Spleen (tissue), 11 donors: Measurements from ENCODE around the gene FBRS. TPM values are rescaled to one million over a fixed set of nuclear protein-coding genes. Genes with fewer than 3 reads are reported as not detected.

Source experiments
- DNase-seq: peaks from one replicate; pipeline ENCODE4 v3.0.0-alpha.2; 2020
- H3K27ac ChIP-seq, 8 donors: fragments of 200-600 bp; sonication (generic) in 7 of 8; 1 replicate in 4 of 8; 2 replicates in 4 of 8; pipeline versions ENCODE4 v1.5.0 to v1.8.0; 2016 to 2021; ENCODE audit warnings: inconsistent platforms in 4 of 8, mild to moderate bottlenecking in 4 of 8, moderate library complexity in 1 of 8
- H3K27me3 ChIP-seq, 7 donors: fragments of 200-600 bp; sonication (generic) in 6 of 7; replicated peaks in 1 of 7; 1 replicate in 4 of 7; 2 replicates in 3 of 7; pipeline versions ENCODE4 v1.5.0 to v1.8.0; 2016 to 2021; ENCODE audit warnings: inconsistent platforms in 3 of 7, mild to moderate bottlenecking in 1 of 7
- H3K36me3 ChIP-seq, 6 donors: fragments of 200-600 bp; sonication (generic) in 5 of 6; 1 replicate in 4 of 6; 2 replicates in 2 of 6; pipeline versions ENCODE4 v1.5.0 to v1.8.0; 2016 to 2021; ENCODE audit warnings: inconsistent platforms in 2 of 6
- H3K4me1 ChIP-seq, 6 donors: fragments of 200-600 bp; sonication (generic) in 5 of 6; 1 replicate in 3 of 6; 2 replicates in 3 of 6; pipeline versions ENCODE4 v1.5.0 to v1.8.0; 2016 to 2021; ENCODE audit warnings: inconsistent platforms in 3 of 6
- H3K4me3 ChIP-seq, 8 donors: fragments of 200-600 bp; sonication (generic) in 7 of 8; 1 replicate in 4 of 8; 2 replicates in 4 of 8; pipeline versions ENCODE4 v1.5.0 to v1.8.0; 2016 to 2021; ENCODE audit warnings: inconsistent platforms in 4 of 8, mild to moderate bottlenecking in 4 of 8, moderate library complexity in 2 of 8
- H3K9me3 ChIP-seq, 8 donors: fragments of 200-600 bp; sonication (generic) in 7 of 8; 1 replicate in 4 of 8; 2 replicates in 4 of 8; pipeline versions ENCODE4 v1.5.0 to v1.8.0; 2016 to 2021; ENCODE audit warnings: inconsistent platforms in 4 of 8
- CTCF ChIP-seq, 11 experiments: fragments of 200-600 bp in 7 of 11; fragments of 450-650 bp in 4 of 11; sonication (generic) in 4 of 11; IDR thresholded peaks in 8 of 11; conservative IDR thresholded peaks in 3 of 11; 1 replicate in 7 of 11; 2 replicates in 4 of 11; pipeline versions ENCODE4 v1.4.0 to v1.8.0; 2016 to 2021; ENCODE audit warnings: antibody characterized with exemption in 11 of 11, inconsistent platforms in 4 of 11, mild to moderate bottlenecking in 1 of 11
- POLR2A ChIP-seq, 3 donors: fragments of 450-650 bp; IDR thresholded peaks; one replicate each; pipeline ENCODE4 v1.5.1; 2017; ENCODE audit warnings: antibody characterized with exemption in 3 of 3, mild to moderate bottlenecking in 1 of 3
- POLR2AphosphoS5 ChIP-seq, 3 donors: sonication (generic); formaldehyde crosslinking; IDR thresholded peaks; one replicate each; pipeline ENCODE4 v1.5.1; 2017; ENCODE audit warnings: antibody characterized with exemption in 3 of 3
- WGBS, 5 donors: extraction: QIAGEN DNeasy Blood & Tissue Kit in 3 of 5; methylation state at CpG; one replicate each; pipeline versions ENCODE4 v1.1.5 to v1.1.7; 2013 to 2018; 5-methylcytosine and 5-hydroxymethylcytosine counted together
- intact Hi-C: fragments of 100-400 bp; cut with DNase I; formaldehyde crosslinking; loops from one replicate; pipeline ENCODE4 v1.15.0; 2023; ENCODE audit warnings: low total_unique reads
- polyA plus RNA-seq, 3 donors: library from polyadenylated mRNA; stranded (reverse); fragments of 200-250 nt; gene quantifications; one replicate each; pipeline ENCODE4 v1.2.1, GENCODE V29; 2013
- total RNA-seq, 7 donors: library from RNA; depleted of rRNA in 3 of 7; stranded (reverse); fragments of >200 nt in 3 of 7; fragmentation: NEBNext Ultra II Directional in 4 of 7; extraction: Animal tissue kit (Norgen Biotek cat#: 25700) in 4 of 7; gene quantifications; one replicate each; pipeline versions ENCODE4 v1.1.0 to v1.2.1, GENCODE V29; 2016 to 2021
- donor health status: healthy with polysubstance abuse.
- donor health status: DM: no; HTN: no; CAD: no; lungs with moderate emphysema.
- donor health status: DM: no; HTN: no; CAD: no.
- donor health status: Bipolar disorder and iron deficiency.
- donor health status: healthy.
- donor health status: DM: no; HTN: no; CAD: no.
- donor health status: DM: yes; HTN: yes; CAD: no.

Gene FBRS
- total and polyA plus RNA-seq, 10 donors = 25.8 to 118 (median 76.1) TPM

GRCh38 chr16:30664616-30665109 lies 6.4 kb downstream of the FBRS start:
- H3K4me3 ChIP-seq = no peak overlapping the region
- TF ChIP-seq POLR2A (IDR thresholded peaks at IDR 0.05) = no peak
- TF ChIP-seq POLR2AphosphoS5 (IDR thresholded peaks at IDR 0.05) = peak in 1 of 3 donors; percentile 22
- H3K36me3 ChIP-seq = peaks cover 13 to 92% (median 82%) of the 10 kb centered on the region in 6 donors
- H3K27ac ChIP-seq = peak overlapping the region in 2 of 8 donors; percentile 2 to 97
- no peaks in the 10 kb centered on the region for H3K9me3 ChIP-seq
- DNase-seq = no peak
- intact Hi-C loops = no loop called here
- H3K27me3 ChIP-seq = no peaks in the 10 kb centered on the region
- H3K4me1 ChIP-seq = peaks cover 23 to 74% (median 52%) of the 10 kb centered on the region in 6 donors
- WGBS, 5 donors = 90 to 95% (median 91%) methylated on average over 9 to 15 of the region's 15 CpGs

DNA sequence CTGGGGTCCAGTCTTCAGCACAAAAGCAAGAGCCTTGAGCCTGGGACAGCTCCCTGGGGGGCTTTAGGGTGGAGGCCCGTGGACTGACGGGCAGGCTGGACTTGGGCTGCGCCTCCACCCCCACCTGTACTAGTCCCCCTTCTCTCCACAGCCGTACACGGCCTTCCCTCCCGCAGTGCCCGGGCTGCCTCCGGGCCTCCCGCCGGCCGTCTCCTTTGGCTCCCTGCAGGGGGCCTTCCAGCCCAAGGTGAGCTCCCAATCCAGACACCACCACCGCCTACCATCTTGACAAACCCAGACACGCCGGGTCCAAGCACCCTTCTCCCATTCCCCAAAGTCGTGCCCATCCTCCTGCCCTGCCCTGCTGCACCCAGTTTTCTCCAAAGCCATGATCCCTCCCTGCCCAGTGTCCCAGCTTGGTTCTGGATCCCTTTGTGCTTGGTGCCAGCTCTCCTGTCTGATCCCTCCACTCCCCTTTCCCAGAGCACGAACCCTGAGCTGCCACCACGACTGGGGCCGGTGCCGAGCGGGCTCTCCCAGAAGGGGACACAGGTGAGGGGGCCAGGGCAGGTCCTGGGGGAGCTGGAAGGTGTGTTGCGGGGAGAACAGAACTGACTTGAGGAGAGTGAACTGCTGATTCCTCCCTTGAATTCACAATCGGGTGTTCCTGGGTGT lies 7.1 kb downstream of the FBRS start:
- no peaks in the 10 kb centered on the region for H3K9me3 ChIP-seq
- no peak for DNase-seq
- peaks cover 13 to 98% (median 88%) of the 10 kb centered on the region in 6 donors for H3K36me3 ChIP-seq
- intact Hi-C loops = no loop called here
- WGBS, 5 donors = 86 to 96% (median 92%) methylated on average over 19 to 22 of the region's 22 CpGs
- peaks cover 22 to 67% (median 49%) of the 10 kb centered on the region in 6 donors for H3K4me1 ChIP-seq
- H3K4me3 ChIP-seq = no peak overlapping the region
- no peaks in the 10 kb centered on the region for H3K27me3 ChIP-seq
- TF ChIP-seq CTCF (IDR thresholded peaks at IDR 0.05 in 8 of 11, conservative IDR thresholded peaks at IDR 0.05 in 3 of 11) (no peak), POLR2AphosphoS5 (IDR thresholded peaks at IDR 0.05) (peak in 2 of 3 donors; percentile 13 to 59), POLR2A (IDR thresholded peaks at IDR 0.05) (no peak)
- peak overlapping the region in 3 of 8 donors; percentile 36 to 97 (median 41) for H3K27ac ChIP-seq

DNA sequence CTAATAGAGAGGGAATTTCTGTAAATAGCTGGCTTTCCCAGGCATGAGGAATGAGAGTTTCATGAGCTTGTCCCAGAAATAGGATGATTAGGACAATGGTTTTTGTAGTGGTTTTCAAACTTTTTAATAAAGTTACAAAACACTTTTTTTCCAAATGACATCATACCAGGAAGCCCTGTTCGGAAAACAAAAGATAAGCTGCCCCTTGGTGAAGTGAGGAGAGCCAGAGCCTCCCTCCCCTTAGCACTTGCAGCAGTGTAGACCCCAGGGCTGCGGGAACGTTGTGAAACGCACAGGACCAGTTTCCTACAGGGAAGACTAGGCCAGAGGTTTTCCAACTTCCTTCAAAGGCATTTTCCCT lies 7.6 kb downstream of the FBRS start:
- intact Hi-C loops = no loop called here
- peaks cover 13 to 100% (median 93%) of the 10 kb centered on the region in 6 donors for H3K36me3 ChIP-seq
- 74 to 87% (median 81%) methylated on average over 4 of the region's 4 CpGs for WGBS, 5 donors

DNA sequence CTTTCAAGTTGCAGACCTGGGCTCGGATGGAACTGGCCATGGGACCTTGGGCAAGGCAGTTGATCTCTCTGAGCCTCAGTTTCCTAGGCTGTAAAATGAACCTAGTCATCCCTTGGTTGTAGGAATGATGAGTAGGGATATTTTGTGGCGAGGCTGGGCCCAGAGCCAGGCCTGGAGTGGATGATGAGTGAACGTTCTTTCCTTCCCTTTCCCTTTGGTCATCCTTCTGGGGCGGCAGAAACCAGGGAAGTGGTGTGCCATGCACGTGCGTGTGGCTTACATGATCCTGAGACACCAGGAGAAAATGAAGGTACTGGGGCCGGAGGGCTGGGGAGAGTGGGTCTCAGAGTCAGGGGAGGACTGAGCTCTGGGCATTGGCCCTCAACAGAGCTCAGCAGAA lies 8.4 kb downstream of the FBRS start:
- no peak for DNase-seq
- 65 to 91% (median 80%) methylated on average over 7 of the region's 7 CpGs for WGBS, 5 donors
- H3K9me3 ChIP-seq = no peaks in the 10 kb centered on the region
- peaks cover 13 to 100% (median 91%) of the 10 kb centered on the region in 6 donors for H3K36me3 ChIP-seq
- peak overlapping the region in 2 of 8 donors; percentile 41 to 97 for H3K27ac ChIP-seq
- H3K27me3 ChIP-seq = no peaks in the 10 kb centered on the region
- peaks cover 8 to 53% (median 35%) of the 10 kb centered on the region in 6 donors for H3K4me1 ChIP-seq
- TF ChIP-seq POLR2AphosphoS5 (IDR thresholded peaks at IDR 0.05) = peak in 1 of 3 donors; percentile 3
- no peak for TF ChIP-seq POLR2A (IDR thresholded peaks at IDR 0.05)
- no peak overlapping the region for H3K4me3 ChIP-seq
- intact Hi-C loops = no loop called here

More for the DNA sequence above, 7.6 kb downstream of the FBRS start:
- no peak for TF ChIP-seq CTCF (IDR thresholded peaks at IDR 0.05 in 8 of 11, conservative IDR thresholded peaks at IDR 0.05 in 3 of 11)
- TF ChIP-seq POLR2A (IDR thresholded peaks at IDR 0.05) = no peak
- no peak for TF ChIP-seq POLR2AphosphoS5 (IDR thresholded peaks at IDR 0.05)
- Histone ChIP-seq H3K4me1 (peaks cover 16 to 62% (median 44%) of the 10 kb centered on the region in 6 donors), H3K9me3 (no peaks in the 10 kb centered on the region), H3K27me3 (no peaks in the 10 kb centered on the region), H3K4me3 (no peak overlapping the region), H3K27ac (peak overlapping the region in 3 of 8 donors; percentile 36 to 97 (median 41))
- DNase-seq = no peak

DNA sequence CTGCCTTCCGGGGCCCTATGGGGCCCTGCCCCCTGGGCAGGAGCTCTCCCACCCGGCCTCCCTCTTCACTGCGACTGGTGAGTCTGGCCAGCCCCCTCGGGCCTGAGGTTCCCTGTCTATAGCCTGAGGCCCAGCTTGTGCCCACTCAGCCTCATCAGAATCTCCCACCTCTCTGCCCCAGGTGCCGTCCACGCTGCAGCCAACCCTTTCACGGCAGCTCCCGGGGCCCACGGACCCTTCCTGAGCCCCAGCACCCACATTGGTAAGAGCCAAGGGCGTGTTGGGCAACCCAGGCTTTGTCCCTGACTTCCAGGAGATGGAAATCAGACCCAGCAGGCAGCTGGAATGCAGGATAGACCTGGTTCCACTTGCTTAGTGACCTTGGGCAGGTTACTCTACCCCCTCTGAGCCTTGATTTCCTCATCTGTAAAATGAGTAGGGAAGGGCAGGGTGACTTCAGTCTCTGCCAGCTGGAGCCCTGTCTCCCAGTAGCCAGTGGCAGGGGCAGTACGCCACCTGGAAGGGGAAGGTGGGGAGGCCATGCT lies 9.2 kb downstream of the FBRS start:
- Histone ChIP-seq H3K27me3 (no peaks in the 10 kb centered on the region), H3K4me1 (peaks cover 5 to 46% (median 28%) of the 10 kb centered on the region in 6 donors), H3K9me3 (no peaks in the 10 kb centered on the region), H3K4me3 (no peak overlapping the region), H3K27ac (peak overlapping the region in 1 of 8 donors; percentile 97), H3K36me3 (peaks cover 13 to 97% (median 87%) of the 10 kb centered on the region in 6 donors)
- intact Hi-C loops = no loop called here
- 86 to 100% (median 92%) methylated on average over 5 to 11 of the region's 11 CpGs for WGBS, 5 donors
- no peak for DNase-seq
- TF ChIP-seq POLR2A (IDR thresholded peaks at IDR 0.05) (no peak), CTCF (IDR thresholded peaks at IDR 0.05 in 8 of 11, conservative IDR thresholded peaks at IDR 0.05 in 3 of 11) (no peak), POLR2AphosphoS5 (IDR thresholded peaks at IDR 0.05) (peak in 2 of 3 donors; percentile 39 to 72)
